Hypothalamus (tissue), 51 donors: Measurements from ENCODE around the gene CCDC142.
"Not testable (repeated sequence)": the region's sequence is repeated elsewhere in the genome, so short reads cannot be mapped to it uniquely, and the experiment has no call there.

ENCODE experiments used
- DNase-seq, 51 donors: peaks; one replicate each; lab custom pipeline; 2025; lab: John Stamatoyannopoulos, UW

CCDC142 gene

GRCh38 chr2:74500578-74500946 is 17.8 kb upstream of the CCDC142 start:
- DNase-seq: no peak

- DNase-seq: no peak
These were observed 17.3 kb upstream of the CCDC142 start for GRCh38 chr2:74499940-74500577.

- DNase-seq: no peak
These were observed 16.6 kb upstream of the CCDC142 start, which contains the start of gene LBX2 for GRCh38 chr2:74499267-74499939. TSS of gene LBX2 (minus strand) at chr2:74499603. CDS start at chr2:74499537, 66 bp downstream.

GRCh38 chr2:74498500-74499266 is 15.9 kb upstream of the CCDC142 start:
- no peak for DNase-seq

- no peak for DNase-seq
These were observed 15.1 kb upstream of the CCDC142 start for GRCh38 chr2:74497777-74498499.

- DNase-seq: no peak
These were observed 14.4 kb upstream of the CCDC142 start for GRCh38 chr2:74496997-74497776.

GRCh38 chr2:74495440-74495839 is 12.6 kb upstream of the CCDC142 start:
- no peak for DNase-seq

- DNase-seq: no peak
These were observed 10.7 kb upstream of the CCDC142 start for GRCh38 chr2:74493546-74493945.

- DNase-seq: no peak
These were observed 9.1 kb upstream of the CCDC142 start for GRCh38 chr2:74491648-74492544.

GRCh38 chr2:74489906-74490305 is 7.1 kb upstream of the CCDC142 start:
- DNase-seq: no peak

GRCh38 chr2:74488643-74489481 is 6.1 kb upstream of the CCDC142 start:
- DNase-seq: no peak

GRCh38 chr2:74486141-74486540 is 3.3 kb upstream of the CCDC142 start:
- no peak for DNase-seq

GRCh38 chr2:74483675-74484164 is 922 bp upstream of the CCDC142 start:
- not testable (repeated sequence) for DNase-seq

GRCh38 chr2:74481961-74482800 is 617 bp downstream of the CCDC142 start:
- peak in 11 of 51 donors; percentile 26 to 83 (median 63) for DNase-seq

- no peak for DNase-seq
These were observed 1.4 kb downstream of the CCDC142 start for GRCh38 chr2:74481431-74481830.

GRCh38 chr2:74474899-74475298 is 7.9 kb downstream of the CCDC142 start:
- DNase-seq: peak in 1 of 51 donors; percentile 10

- no peak for DNase-seq
These were observed 8.3 kb downstream of the CCDC142 start for GRCh38 chr2:74474481-74474880.
